Measurements from ENCODE around the gene NXT1.

NXT1 gene

GRCh38 chr20:23320317-23320716 lies 30.3 kb upstream of the NXT1 start:
- ChIA-PET CTCF (interaction anchor here (0.6 to 1.3 kb wide), 4 partner anchors 12 to 296 kb away, joined by 3 to 5 read pairs (median 4); no protein-coding TSS in a partner anchor), POLR2A (no interaction called here)
- TF ChIP-seq CTBP1 (IDR thresholded peaks at IDR 0.05; ENCODE audit: borderline replicate concordance) (no peak), HDGF (IDR thresholded peaks at IDR 0.05; ENCODE audit: borderline replicate concordance) (no peak), L3MBTL2 (conservative IDR thresholded peaks at IDR 0.05) (no peak), TARDBP (IDR thresholded peaks at IDR 0.05) (no peak), ELF4 (IDR thresholded peaks at IDR 0.05) (no peak), ZNF384 (IDR thresholded peaks at IDR 0.05) (no peak), FOXK2 (IDR thresholded peaks at IDR 0.05) (no peak), SP1 (IDR thresholded peaks at IDR 0.05) (no peak), FOXM1 (IDR thresholded peaks at IDR 0.05; ENCODE audit: borderline replicate concordance) (no peak)
- DNase-seq (ENCODE audit: extremely low spot score) = peak; percentile 22

- ChIA-PET POLR2A (interaction anchor here (1.3 kb wide), 1 partner anchor 25 kb away, joined by 4 read pairs; the partner anchor contains the start of gene NXT1), CTCF (no interaction called here)
- no peak for DNase-seq (ENCODE audit: extremely low spot score)
- TF ChIP-seq SUZ12 (IDR thresholded peaks at IDR 0.05) (no peak), CTBP1 (IDR thresholded peaks at IDR 0.05; ENCODE audit: borderline replicate concordance) (no peak), FOXK2 (IDR thresholded peaks at IDR 0.05) (no peak)
Observed at GRCh38 chr20:23325107-23325506, 25.5 kb upstream of the NXT1 start.

- ChIA-PET CTCF (no interaction called here), POLR2A (interaction anchor here (0.7 kb wide), 1 partner anchor 15 kb away, joined by 3 read pairs; no protein-coding TSS in a partner anchor)
- no peak for DNase-seq (ENCODE audit: extremely low spot score)
- TF ChIP-seq BHLHE40 (IDR thresholded peaks at IDR 0.05; ENCODE audit: borderline replicate concordance) = no peak
- no peak for TF ChIP-seq TARDBP (IDR thresholded peaks at IDR 0.05)
- TF ChIP-seq LEF1 (IDR thresholded peaks at IDR 0.05; ENCODE audit: borderline replicate concordance) = no peak
- no peak for TF ChIP-seq FOXK2 (IDR thresholded peaks at IDR 0.05)
- no peak for TF ChIP-seq SUZ12 (IDR thresholded peaks at IDR 0.05)
- no peak for TF ChIP-seq ELF4 (IDR thresholded peaks at IDR 0.05)
- TF ChIP-seq FOXM1 (IDR thresholded peaks at IDR 0.05; ENCODE audit: borderline replicate concordance) = no peak
- TF ChIP-seq SP1 (IDR thresholded peaks at IDR 0.05) = no peak
- no peak for TF ChIP-seq L3MBTL2 (conservative IDR thresholded peaks at IDR 0.05)
- no peak for TF ChIP-seq CTBP1 (IDR thresholded peaks at IDR 0.05; ENCODE audit: borderline replicate concordance)
- no peak for TF ChIP-seq HDGF (IDR thresholded peaks at IDR 0.05; ENCODE audit: borderline replicate concordance)
- no peak for TF ChIP-seq NFRKB (IDR thresholded peaks at IDR 0.05)
Observed at GRCh38 chr20:23326774-23327173, 23.8 kb upstream of the NXT1 start.

- no peak for DNase-seq (ENCODE audit: extremely low spot score)
- ChIA-PET POLR2A (no interaction called here), CTCF (no interaction called here)
- TF ChIP-seq TARDBP (IDR thresholded peaks at IDR 0.05) (no peak), ELF4 (IDR thresholded peaks at IDR 0.05) (no peak), SP1 (IDR thresholded peaks at IDR 0.05) (no peak), CTBP1 (IDR thresholded peaks at IDR 0.05; ENCODE audit: borderline replicate concordance) (no peak), ARNT (IDR thresholded peaks at IDR 0.05) (no peak), HDGF (IDR thresholded peaks at IDR 0.05; ENCODE audit: borderline replicate concordance) (no peak), FOXA1 (IDR thresholded peaks at IDR 0.05) (no peak), FOXM1 (IDR thresholded peaks at IDR 0.05; ENCODE audit: borderline replicate concordance) (no peak), LEF1 (IDR thresholded peaks at IDR 0.05; ENCODE audit: borderline replicate concordance) (no peak), FOXK2 (IDR thresholded peaks at IDR 0.05) (no peak), L3MBTL2 (conservative IDR thresholded peaks at IDR 0.05) (no peak), PKNOX1 (IDR thresholded peaks at IDR 0.05) (no peak), ZNF384 (IDR thresholded peaks at IDR 0.05) (no peak), NFRKB (IDR thresholded peaks at IDR 0.05) (no peak), BHLHE40 (IDR thresholded peaks at IDR 0.05; ENCODE audit: borderline replicate concordance) (no peak), SUZ12 (IDR thresholded peaks at IDR 0.05) (no peak)
Observed at GRCh38 chr20:23327617-23328333, 22.8 kb upstream of the NXT1 start.

- POLR2A ChIA-PET = interaction anchor here (0.8 to 2.0 kb wide), 3 partner anchors 18 to 281 kb away, joined by 3 to 10 read pairs (median 4); no protein-coding TSS in a partner anchor
- DNase-seq (ENCODE audit: extremely low spot score) = no peak
- TF ChIP-seq L3MBTL2 (conservative IDR thresholded peaks at IDR 0.05) = no peak
- no peak for TF ChIP-seq FOXK2 (IDR thresholded peaks at IDR 0.05)
- no peak for TF ChIP-seq FOXM1 (IDR thresholded peaks at IDR 0.05; ENCODE audit: borderline replicate concordance)
- no peak for TF ChIP-seq ARNT (IDR thresholded peaks at IDR 0.05)
- TF ChIP-seq SUZ12 (IDR thresholded peaks at IDR 0.05) = no peak
- TF ChIP-seq SP1 (IDR thresholded peaks at IDR 0.05) = no peak
- TF ChIP-seq PKNOX1 (IDR thresholded peaks at IDR 0.05) = no peak
- TF ChIP-seq LEF1 (IDR thresholded peaks at IDR 0.05; ENCODE audit: borderline replicate concordance) = no peak
- CTCF ChIA-PET = interaction anchor here (1.3 kb wide), 1 partner anchor 11 kb away, joined by 4 read pairs; no protein-coding TSS in a partner anchor
Observed at GRCh38 chr20:23331450-23332350, 18.9 kb upstream of the NXT1 start.

GRCh38 chr20:23332467-23332866 lies 18.1 kb upstream of the NXT1 start:
- ChIA-PET POLR2A (interaction anchor here (0.8 to 2.0 kb wide), 2 partner anchors 17 to 282 kb away, joined by 3 to 10 read pairs; no protein-coding TSS in a partner anchor), CTCF (interaction anchor here (1.3 kb wide), 1 partner anchor 12 kb away, joined by 4 read pairs; no protein-coding TSS in a partner anchor)
- no peak for DNase-seq (ENCODE audit: extremely low spot score)
- no peak for TF ChIP-seq FOXA1 (IDR thresholded peaks at IDR 0.05)
- TF ChIP-seq PKNOX1 (IDR thresholded peaks at IDR 0.05) = no peak
- TF ChIP-seq HDGF (IDR thresholded peaks at IDR 0.05; ENCODE audit: borderline replicate concordance) = no peak
- no peak for TF ChIP-seq ELF4 (IDR thresholded peaks at IDR 0.05)
- TF ChIP-seq SP1 (IDR thresholded peaks at IDR 0.05) = no peak
- TF ChIP-seq NFRKB (IDR thresholded peaks at IDR 0.05) = no peak
- TF ChIP-seq TARDBP (IDR thresholded peaks at IDR 0.05) = no peak
- no peak for TF ChIP-seq FOXM1 (IDR thresholded peaks at IDR 0.05; ENCODE audit: borderline replicate concordance)

Measured in HEK293T (cell line).